Astrocyte of the spinal cord (primary cell): ENCODE data around the gene PCYT1B.

ENCODE experiments used
- DNase-seq: peaks from one replicate; pipeline ENCODE4 v3.0.0; 2011; ENCODE audit warnings: low read depth, low spot score
- H3K4me3 ChIP-seq: 2 replicates; pipeline ENCODE4 v1.5.1; 2011; ENCODE audit warnings: low read depth, mild to moderate bottlenecking, low read length, moderate library complexity
- CTCF ChIP-seq: IDR thresholded peaks from 2 replicates; pipeline ENCODE4 v1.5.1; 2012; ENCODE audit warnings: low read depth, mild to moderate bottlenecking, low read length, inconsistent platforms
- in situ Hi-C: cut with HindIII; loops from 2 replicates; pipeline ENCODE4 v1.10.0; 2017; ENCODE audit warnings: low sequenced_read_pairs

Gene PCYT1B

GRCh38 chrX:24647257-24648058 lies at the start of gene PCYT1B:
Gene PCYT1B, minus strand, starts transcription at chrX:24647347. Its CDS starts 242 bp downstream, at chrX:24647105.
- in situ Hi-C loops, result no loop called here
- no peak for TF ChIP-seq CTCF
- peak; percentile 69 for DNase-seq
- H3K4me3 ChIP-seq, result peak within 1 kb of the TSS; percentile 26

GRCh38 chrX:24696294-24696693 lies 49.1 kb upstream of the PCYT1B start:
- in situ Hi-C loops, result no loop called here
- no peak overlapping the region for H3K4me3 ChIP-seq
- no peak for DNase-seq
- no peak for TF ChIP-seq CTCF

- DNase-seq, result no peak
- TF ChIP-seq CTCF, result no peak
- H3K4me3 ChIP-seq, result no peak overlapping the region
- in situ Hi-C loops, result no loop called here
Observed at GRCh38 chrX:24694825-24695224, 47.7 kb upstream of the PCYT1B start.

- peak; percentile 96 for DNase-seq
- peak within 1 kb of the TSS; percentile 69 for H3K4me3 ChIP-seq
- no peak for TF ChIP-seq CTCF
- in situ Hi-C loops, result no loop called here
Observed at GRCh38 chrX:24693453-24694202, 46.5 kb upstream of the PCYT1B start, which contains the start of gene POLA1. Gene POLA1, plus strand, starts transcription at chrX:24693918. Its CDS starts 44 bp downstream, at chrX:24693962.

- in situ Hi-C loops, result no loop called here
- no peak for TF ChIP-seq CTCF
- no peak overlapping the region for H3K4me3 ChIP-seq
- DNase-seq, result no peak
Observed at GRCh38 chrX:24692305-24692704, 45.2 kb upstream of the PCYT1B start.

- in situ Hi-C loops, result no loop called here
- H3K4me3 ChIP-seq, result no peak overlapping the region
- no peak for DNase-seq
- TF ChIP-seq CTCF, result no peak
Observed at GRCh38 chrX:24684048-24684447, 36.9 kb upstream of the PCYT1B start.
